Left ventricle myocardium inferior (tissue), 1 donor: Measurements from ENCODE around the gene STAMBPL1. TPM values are rescaled to one million over a fixed set of nuclear protein-coding genes. Genes with fewer than 3 reads are reported as not detected.

ENCODE experiments used
- DNase-seq: peaks from one replicate; pipeline ENCODE4 v3.0.0-alpha.2; 2020
- H3K27ac ChIP-seq: fragments of 200-600 bp; replicated peaks from 2 replicates; pipeline ENCODE4 v1.8.0; 2021
- H3K27me3 ChIP-seq: fragments of 200-600 bp; 2 replicates; pipeline ENCODE4 v1.8.0; 2021; ENCODE audit warnings: low read depth
- H3K36me3 ChIP-seq: fragments of 200-600 bp; 2 replicates; pipeline ENCODE4 v1.8.0; 2021
- H3K4me1 ChIP-seq: fragments of 200-600 bp; 2 replicates; pipeline ENCODE4 v1.8.0; 2021
- H3K4me3 ChIP-seq: fragments of 200-600 bp; 2 replicates; pipeline ENCODE4 v1.8.0; 2021; ENCODE audit warnings: mild to moderate bottlenecking, moderate library complexity
- H3K9me3 ChIP-seq: fragments of 200-600 bp; replicated peaks from 2 replicates; pipeline ENCODE4 v1.8.0; 2021
- intact Hi-C: fragments of 100-400 bp; cut with micrococcal nuclease; formaldehyde crosslinking; loops from one replicate; pipeline ENCODE4 v1.11.0; 2022
- total RNA-seq: library from RNA; stranded (reverse); fragmentation: NEBNext Ultra II Directional; extraction: Animal tissue kit (Norgen Biotek cat#: 25700); gene quantifications from one replicate; pipeline ENCODE4 v1.2.1, GENCODE V29; 2021
- TF ChIP-seq, protein P1 (sequence below): fragments of 200-600 bp; IDR thresholded peaks from 2 replicates; pipeline ENCODE4 v1.8.0; 2021; ENCODE audit warnings: antibody characterized with exemption, mild to moderate bottlenecking, borderline replicate concordance
- donor health status: DM: no; HTN: yes; CAD: no; lungs with severe emphysema.

The STAMBPL1 gene
- total RNA-seq, 1 donor from 2014 or later: 2.5 TPM

DNA sequence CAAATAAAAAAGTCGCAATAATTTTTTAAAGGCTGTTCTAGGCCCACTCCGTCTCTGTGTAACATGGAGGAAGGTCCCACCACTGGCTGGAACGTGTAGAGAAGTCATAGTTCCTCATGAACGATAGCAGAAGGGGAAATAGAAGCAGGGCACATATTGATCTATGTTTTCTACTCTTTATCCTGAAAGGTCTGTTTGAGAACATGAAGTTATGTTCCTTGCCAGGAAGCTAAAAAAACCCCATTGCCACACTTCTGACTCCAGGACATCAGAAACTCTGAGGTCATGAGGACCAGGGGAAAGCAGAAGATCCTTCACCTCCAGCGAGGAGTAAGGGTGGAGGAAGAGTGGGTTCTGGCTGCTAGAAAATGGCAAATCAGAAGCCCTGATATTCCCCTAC lies 39.2 kb upstream of the STAMBPL1 start:
- intact Hi-C loops: no loop called here
- no peak for DNase-seq
- Histone ChIP-seq H3K4me3 (no peak overlapping the region), H3K36me3 (no peaks in the 10 kb centered on the region), H3K9me3 (no peaks in the 10 kb centered on the region), H3K27me3 (peaks cover 12% of the 10 kb centered on the region), H3K4me1 (no peaks in the 10 kb centered on the region), H3K27ac (no peak overlapping the region)
- TF ChIP-seq, protein P1, sequence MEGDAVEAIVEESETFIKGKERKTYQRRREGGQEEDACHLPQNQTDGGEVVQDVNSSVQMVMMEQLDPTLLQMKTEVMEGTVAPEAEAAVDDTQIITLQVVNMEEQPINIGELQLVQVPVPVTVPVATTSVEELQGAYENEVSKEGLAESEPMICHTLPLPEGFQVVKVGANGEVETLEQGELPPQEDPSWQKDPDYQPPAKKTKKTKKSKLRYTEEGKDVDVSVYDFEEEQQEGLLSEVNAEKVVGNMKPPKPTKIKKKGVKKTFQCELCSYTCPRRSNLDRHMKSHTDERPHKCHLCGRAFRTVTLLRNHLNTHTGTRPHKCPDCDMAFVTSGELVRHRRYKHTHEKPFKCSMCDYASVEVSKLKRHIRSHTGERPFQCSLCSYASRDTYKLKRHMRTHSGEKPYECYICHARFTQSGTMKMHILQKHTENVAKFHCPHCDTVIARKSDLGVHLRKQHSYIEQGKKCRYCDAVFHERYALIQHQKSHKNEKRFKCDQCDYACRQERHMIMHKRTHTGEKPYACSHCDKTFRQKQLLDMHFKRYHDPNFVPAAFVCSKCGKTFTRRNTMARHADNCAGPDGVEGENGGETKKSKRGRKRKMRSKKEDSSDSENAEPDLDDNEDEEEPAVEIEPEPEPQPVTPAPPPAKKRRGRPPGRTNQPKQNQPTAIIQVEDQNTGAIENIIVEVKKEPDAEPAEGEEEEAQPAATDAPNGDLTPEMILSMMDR: no peak

DNA sequence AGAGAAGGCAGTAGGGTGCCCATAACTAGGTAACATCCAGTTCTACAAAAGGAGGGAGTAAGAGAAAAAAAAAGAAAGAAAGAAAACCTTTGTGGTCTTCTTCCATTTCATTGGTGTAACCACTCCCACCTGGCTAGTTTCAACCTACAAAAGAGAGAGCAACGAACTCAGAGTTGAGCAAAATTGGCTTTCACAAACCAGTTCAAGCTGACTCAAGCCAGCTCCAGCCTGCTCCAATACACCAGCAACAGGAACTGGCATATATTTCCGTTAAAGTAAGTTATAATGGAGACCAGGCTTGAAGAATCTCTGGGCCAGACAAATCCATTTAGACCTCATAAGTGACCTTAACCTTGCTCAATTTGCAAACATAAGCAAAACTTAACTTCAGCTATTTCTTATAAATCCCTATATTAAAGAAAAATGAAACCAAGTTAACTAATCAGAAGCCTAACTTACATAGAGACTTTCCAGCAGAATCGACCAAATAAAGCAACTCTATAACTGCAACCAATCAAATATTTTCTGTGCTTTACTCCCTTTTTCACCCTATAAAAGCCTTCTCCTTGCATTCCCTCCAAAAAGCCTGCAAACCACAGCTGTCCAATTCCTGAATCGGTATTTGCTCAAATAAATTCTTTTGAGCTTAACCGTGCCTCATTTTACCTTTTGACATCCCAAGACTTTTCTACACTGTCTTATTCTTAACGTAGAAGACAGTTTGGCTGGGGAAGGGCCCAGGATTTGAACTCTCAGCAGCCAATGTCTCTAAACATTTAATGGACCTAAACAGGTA lies 38.5 kb upstream of the STAMBPL1 start:
- H3K27ac ChIP-seq: no peak overlapping the region
- DNase-seq: no peak
- peaks cover 16% of the 10 kb centered on the region for H3K27me3 ChIP-seq
- intact Hi-C loops: no loop called here
- H3K4me3 ChIP-seq: no peak overlapping the region
- no peaks in the 10 kb centered on the region for H3K36me3 ChIP-seq
- TF ChIP-seq, protein P1: no peak
- no peaks in the 10 kb centered on the region for H3K9me3 ChIP-seq
- no peaks in the 10 kb centered on the region for H3K4me1 ChIP-seq

DNA sequence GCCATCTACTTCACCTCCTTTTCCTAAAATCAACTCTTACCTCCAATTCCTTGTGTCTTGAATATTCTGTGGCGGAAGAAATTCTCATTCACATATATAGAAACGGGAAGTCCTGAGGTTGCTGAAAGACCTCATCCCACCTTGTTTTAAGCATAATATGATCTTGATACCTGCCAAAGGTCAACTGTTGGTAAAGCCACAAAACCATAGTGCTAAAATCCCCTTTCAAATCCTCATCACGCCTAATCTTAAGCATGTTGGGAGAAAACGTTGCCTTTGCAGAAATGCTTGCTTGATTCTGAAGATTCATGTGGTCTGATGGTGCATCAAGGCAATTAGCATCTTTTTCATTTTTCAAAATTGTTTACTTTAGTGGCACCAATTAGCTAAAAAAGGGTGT lies 36.9 kb upstream of the STAMBPL1 start:
- TF ChIP-seq, protein P1: no peak
- Histone ChIP-seq H3K4me1 (no peaks in the 10 kb centered on the region), H3K4me3 (no peak overlapping the region), H3K27ac (no peak overlapping the region), H3K36me3 (no peaks in the 10 kb centered on the region), H3K27me3 (peaks cover 17% of the 10 kb centered on the region), H3K9me3 (no peaks in the 10 kb centered on the region)
- no peak for DNase-seq
- intact Hi-C loops: no loop called here

DNA sequence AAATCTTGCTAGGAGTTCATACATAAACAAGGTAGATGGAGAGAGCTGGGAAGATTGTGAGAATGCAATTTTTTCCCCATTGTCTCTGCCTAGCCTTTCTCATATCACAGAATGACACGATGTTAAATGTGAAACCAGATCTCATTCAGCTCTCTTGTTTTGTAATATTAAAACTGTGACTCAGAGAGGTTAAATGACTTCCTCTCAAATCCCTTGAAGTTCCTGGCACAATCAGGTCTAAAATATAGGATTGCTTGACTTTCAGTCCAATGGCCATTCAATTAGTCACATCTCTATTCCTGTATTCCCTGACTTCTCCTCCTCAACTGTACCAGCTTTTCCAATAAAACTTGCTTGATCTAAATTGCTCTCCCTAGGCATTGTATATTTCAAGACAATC lies 31.5 kb upstream of the STAMBPL1 start:
- TF ChIP-seq, protein P1: no peak
- H3K36me3 ChIP-seq: no peaks in the 10 kb centered on the region
- no peaks in the 10 kb centered on the region for H3K4me1 ChIP-seq
- H3K4me3 ChIP-seq: no peak overlapping the region
- peaks cover 6% of the 10 kb centered on the region for H3K27me3 ChIP-seq
- no peak for DNase-seq
- H3K27ac ChIP-seq: no peak overlapping the region
- intact Hi-C loops: no loop called here
- H3K9me3 ChIP-seq: no peaks in the 10 kb centered on the region

DNA sequence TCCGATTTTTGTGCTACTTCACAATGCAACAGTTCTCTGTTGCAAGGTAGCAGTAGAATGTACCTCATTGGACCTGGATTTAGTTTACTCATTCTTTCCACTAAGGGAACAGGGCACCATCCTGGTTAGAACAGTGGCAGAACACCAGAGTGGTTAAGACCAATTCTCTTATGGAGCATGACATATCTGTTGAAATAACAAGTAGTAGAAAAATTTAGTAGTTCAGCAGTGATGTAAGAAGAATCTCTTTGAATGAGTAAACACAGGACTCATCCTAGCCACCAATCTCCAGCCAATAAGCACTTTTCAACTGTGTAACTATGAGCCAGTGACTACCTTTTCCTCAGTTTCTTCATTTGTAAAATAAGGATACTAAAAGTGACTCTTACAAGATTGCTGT lies 30.8 kb upstream of the STAMBPL1 start:
- Histone ChIP-seq H3K27ac (no peak overlapping the region), H3K4me1 (no peaks in the 10 kb centered on the region), H3K27me3 (peaks cover 5% of the 10 kb centered on the region), H3K36me3 (no peaks in the 10 kb centered on the region), H3K4me3 (no peak overlapping the region), H3K9me3 (no peaks in the 10 kb centered on the region)
- intact Hi-C loops: no loop called here
- TF ChIP-seq, protein P1: no peak
- no peak for DNase-seq
